Measurements from ENCODE around the gene TNFRSF1A. TPM values are rescaled to one million over a fixed set of nuclear protein-coding genes. Genes with fewer than 3 reads are reported as not detected.

The TNFRSF1A gene
- total and polyA plus RNA-seq, 9 of the 15 experiments (the other 6 are each of a cell fraction or from before 2014, with no cell fraction given): 0.76 to 43.5 (median 30.0) TPM

GRCh38 chr12:6340745-6341416 lies 995 bp downstream of the TNFRSF1A start:
- Histone ChIP-seq H3K27me3 (ENCODE audit: control insufficient read depth in 2 of 2, insufficient read depth in 2 of 2, low read length in 2 of 2) (no peaks in the 10 kb centered on the region), H3K79me2 (ENCODE audit: control insufficient read depth, insufficient read depth, low read length) (peaks cover 57% of the 10 kb centered on the region), H3K9ac (ENCODE audit: insufficient read depth in 1 of 2, low read depth in 2 of 2, low read length in 2 of 2) (peak overlapping the region; percentile 93 to 98), H4K20me1 (replicated peaks; ENCODE audit: control insufficient read depth, insufficient read depth, low read length) (peaks cover 4% of the 10 kb centered on the region; the same call in 1 of the 2 replicates), H3K36me3 (ENCODE audit: control insufficient read depth, insufficient read depth, low read length) (peaks cover 7% of the 10 kb centered on the region; the same call in 2 of the 3 replicates), H3K27ac (ENCODE audit: extremely low read depth, low read depth, low read length) (peak overlapping the region; percentile 96), H3K9me1 (ENCODE audit: control insufficient read depth, insufficient read depth, low read length) (no peaks in the 10 kb centered on the region), H3K4me1 (replicated peaks in 1 of 2; ENCODE audit: control insufficient read depth in 2 of 2, insufficient read depth in 2 of 2, low read length in 2 of 2) (peaks cover 50 to 65% of the 10 kb centered on the region in 2 experiments), H2AFZ (ENCODE audit: low read depth, low read length) (no peak overlapping the region), H3K9me3 (replicated peaks; ENCODE audit: control insufficient read depth, insufficient read depth, low read depth, low read length) (no peaks in the 10 kb centered on the region), H3K4me2 (ENCODE audit: insufficient read depth, low read length) (peak overlapping the region; percentile 88), H3K4me3 (peak overlapping the region; percentile 81)
- ATAC-seq (no peak; the same call in 1 of the 3 replicates), FAIRE-seq (peak; percentile 19), DNase-seq (ENCODE audit: extremely low read depth in 1 of 4, low spot score in 3 of 4) (no peak)
- in situ Hi-C loops (cut with MboI): no loop called here
- intact Hi-C loops (cut with micrococcal nuclease): no loop called here
- WGBS (ENCODE audit: insufficient coverage, low coverage, missing lambda C conversion rate): under 1% methylated on average over 12 of the region's 15 CpGs
- ChIA-PET CTCF (ENCODE audit: low intra/inter-chr PET ratio) (interaction anchor here (0.6 kb wide), 1 partner anchor 217 kb away, joined by 3 read pairs; no protein-coding TSS in a partner anchor), POLR2A (interaction anchor here (0.5 to 0.9 kb wide), 4 partner anchors 14 to 359 kb away, joined by 3 to 4 read pairs (median 3); no protein-coding TSS in a partner anchor)
- BruUV-seq (replicated peaks): no TSS peak
- TF ChIP-seq RFX5 (IDR thresholded peaks at IDR 0.05; ENCODE audit: low read depth, low read length) (no peak), SLC30A9 (CRISPR knock-in tag; IDR thresholded peaks at IDR 0.05) (no peak), CHD1 (IDR thresholded peaks at IDR 0.05; ENCODE audit: low read length) (no peak), ZNF511 (CRISPR knock-in tag; IDR thresholded peaks at IDR 0.05) (0 out of 2 replicates have a peak, but pooled peaks have one; percentile 18), ZFP91 (CRISPR knock-in tag; IDR thresholded peaks at IDR 0.05) (no peak), SMAD4 (CRISPR knock-in tag; conservative IDR thresholded peaks at IDR 0.05) (no peak), NR1H2 (CRISPR knock-in tag; IDR thresholded peaks at IDR 0.05) (no peak), ZNF592 (IDR thresholded peaks at IDR 0.05) (no peak), LARP7 (IDR thresholded peaks at IDR 0.05) (no peak), ZNF766 (CRISPR knock-in tag; conservative IDR thresholded peaks at IDR 0.05) (peak; percentile 51; the same call in 1 of the 2 replicates), NFYB (IDR thresholded peaks at IDR 0.05; ENCODE audit: extremely low read depth, insufficient read length) (no peak), MYBL2 (IDR thresholded peaks at IDR 0.05; ENCODE audit: low read depth) (no peak), MYBL2 (CRISPR knock-in tag; IDR thresholded peaks at IDR 0.05; ENCODE audit: borderline replicate concordance) (no peak), SMARCA5 (IDR thresholded peaks at IDR 0.05) (no peak)

Data from K562 (cell line).